SU-DHL-6 (cell line): ENCODE results near the gene ZMIZ1.
"Not testable (repeated sequence)": the region's sequence is repeated elsewhere in the genome, so short reads cannot be mapped to it uniquely, and the experiment has no call there.

ENCODE experiments used
- H2AFZ ChIP-seq: fragments of 200-600 bp; sonication (generic); 2 replicates; pipeline ENCODE4 v1.6.1; 2014; ENCODE audit warnings: low read depth, mild to moderate bottlenecking, moderate library complexity, mixed read lengths, antibody characterized with exemption, low read length; ENCODE audit not compliant: severe bottlenecking
- H3F3A ChIP-seq: fragments of 200-600 bp; shearing (Covaris generic); 2 replicates; pipeline ENCODE4 v1.6.0; 2016; ENCODE audit warnings: antibody characterized with exemption, mild to moderate bottlenecking; ENCODE audit not compliant: insufficient read depth
- H3K27ac ChIP-seq: fragments of 200-600 bp; sonication (generic); 2 replicates; pipeline ENCODE4 v1.5.1; 2016; ENCODE audit warnings: low read depth, mild to moderate bottlenecking, low read length, moderate library complexity, mixed read lengths
- H3K27me3 ChIP-seq: fragments of 200-600 bp; sonication (generic), shearing (Covaris generic); 2 replicates; pipeline ENCODE4 v1.6.0; 2014; ENCODE audit warnings: mild to moderate bottlenecking, low read length
- H3K36me3 ChIP-seq: fragments of 200-600 bp; sonication (generic); 2 replicates; pipeline ENCODE4 v1.6.1; 2014; ENCODE audit warnings: mild to moderate bottlenecking, low read length, mixed read lengths
- H3K4me2 ChIP-seq: fragments of 300-600, 200-600 bp; shearing (Covaris generic), sonication (generic); 2 replicates; pipeline ENCODE4 v1.6.0; 2014; ENCODE audit warnings: low read length, low read depth, mild to moderate bottlenecking; ENCODE audit not compliant: poor library complexity, severe bottlenecking
- H3K4me3 ChIP-seq: fragments of 200-600 bp; sonication (generic); 2 replicates; pipeline ENCODE4 v1.5.1; 2014; ENCODE audit warnings: antibody characterized with exemption, low read length, mild to moderate bottlenecking, mixed read lengths; ENCODE audit not compliant: insufficient read depth, poor library complexity, severe bottlenecking
- H3K79me2 ChIP-seq: fragments of 200-600 bp; sonication (generic); 2 replicates; pipeline ENCODE4 v1.6.1; 2014; ENCODE audit warnings: mild to moderate bottlenecking, low read length, moderate library complexity; ENCODE audit not compliant: insufficient read depth
- H3K9ac ChIP-seq: fragments of 200-600 bp; sonication (generic); 2 replicates; pipeline ENCODE4 v1.7.0; 2014; ENCODE audit warnings: mild to moderate bottlenecking, low read length
- H3K9me2 ChIP-seq: fragments of 200-600 bp; sonication (generic); replicated peaks from 2 replicates; pipeline ENCODE4 v1.6.1; 2014; ENCODE audit warnings: low read length; ENCODE audit not compliant: insufficient read depth
- H3K9me3 ChIP-seq: fragments of 200-600 bp; sonication (generic); 2 replicates; pipeline ENCODE4 v1.6.1; 2014; ENCODE audit warnings: low read length, mixed read lengths; ENCODE audit not compliant: insufficient read depth
- H4K20me1 ChIP-seq: fragments of 200-600 bp; sonication (generic); 2 replicates; pipeline ENCODE4 v1.6.1; 2014; ENCODE audit warnings: low read depth, mild to moderate bottlenecking, antibody characterized with exemption, low read length, moderate library complexity, mixed read lengths
- EZH2phosphoT487 ChIP-seq: fragments of 200-600 bp; sonication (generic), shearing (Covaris generic); conservative IDR thresholded peaks from 2 replicates; pipeline ENCODE4 v1.6.1; 2018; ENCODE audit warnings: mild to moderate bottlenecking, antibody characterized with exemption, low read length, moderate library complexity, mixed read lengths
- TF ChIP-seq, protein P1 (sequence below): fragments of 200-600 bp; sonication (generic); IDR thresholded peaks from one replicate; pipeline ENCODE4 v1.5.1; 2017; ENCODE audit warnings: antibody characterized with exemption, mild to moderate bottlenecking, low read length, moderate library complexity; ENCODE audit not compliant: insufficient read depth, poor library complexity, severe bottlenecking

ZMIZ1 gene

DNA sequence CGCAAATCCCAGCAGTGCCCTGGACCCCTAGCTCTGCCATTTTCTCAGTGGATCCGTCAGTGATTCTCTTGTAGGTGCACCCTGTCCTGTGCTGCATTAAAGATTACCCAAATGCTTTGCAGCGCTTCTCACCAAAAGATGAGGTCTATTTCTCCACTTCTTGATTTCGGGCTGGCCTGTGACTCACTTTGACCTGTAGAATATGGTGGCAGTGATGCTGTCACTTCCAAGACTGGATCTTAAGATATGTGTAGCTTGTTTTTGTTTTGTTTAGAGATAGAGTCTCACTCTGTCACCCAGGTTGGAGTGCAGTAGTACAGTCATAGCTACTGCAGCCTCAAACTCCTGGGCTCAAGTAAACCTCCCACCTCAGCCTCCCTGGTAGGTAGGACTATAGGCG lies 37.0 kb upstream of the ZMIZ1 start:
- no peak overlapping the region for H3K4me3 ChIP-seq
- no peaks in the 10 kb centered on the region for H3K79me2 ChIP-seq
- H3K36me3 ChIP-seq, result no peaks in the 10 kb centered on the region
- H3K4me2 ChIP-seq, result no peak overlapping the region
- no peaks in the 10 kb centered on the region for H3F3A ChIP-seq
- no peaks in the 10 kb centered on the region for H3K27me3 ChIP-seq
- no peak overlapping the region for H3K9ac ChIP-seq
- no peak overlapping the region for H2AFZ ChIP-seq
- H3K27ac ChIP-seq, result no peak overlapping the region
- H3K9me3 ChIP-seq, result no peaks in the 10 kb centered on the region
- H3K9me2 ChIP-seq, result no peaks in the 10 kb centered on the region
- H4K20me1 ChIP-seq, result no peaks in the 10 kb centered on the region
- TF ChIP-seq EZH2phosphoT487, result no peak
- TF ChIP-seq, protein P1, sequence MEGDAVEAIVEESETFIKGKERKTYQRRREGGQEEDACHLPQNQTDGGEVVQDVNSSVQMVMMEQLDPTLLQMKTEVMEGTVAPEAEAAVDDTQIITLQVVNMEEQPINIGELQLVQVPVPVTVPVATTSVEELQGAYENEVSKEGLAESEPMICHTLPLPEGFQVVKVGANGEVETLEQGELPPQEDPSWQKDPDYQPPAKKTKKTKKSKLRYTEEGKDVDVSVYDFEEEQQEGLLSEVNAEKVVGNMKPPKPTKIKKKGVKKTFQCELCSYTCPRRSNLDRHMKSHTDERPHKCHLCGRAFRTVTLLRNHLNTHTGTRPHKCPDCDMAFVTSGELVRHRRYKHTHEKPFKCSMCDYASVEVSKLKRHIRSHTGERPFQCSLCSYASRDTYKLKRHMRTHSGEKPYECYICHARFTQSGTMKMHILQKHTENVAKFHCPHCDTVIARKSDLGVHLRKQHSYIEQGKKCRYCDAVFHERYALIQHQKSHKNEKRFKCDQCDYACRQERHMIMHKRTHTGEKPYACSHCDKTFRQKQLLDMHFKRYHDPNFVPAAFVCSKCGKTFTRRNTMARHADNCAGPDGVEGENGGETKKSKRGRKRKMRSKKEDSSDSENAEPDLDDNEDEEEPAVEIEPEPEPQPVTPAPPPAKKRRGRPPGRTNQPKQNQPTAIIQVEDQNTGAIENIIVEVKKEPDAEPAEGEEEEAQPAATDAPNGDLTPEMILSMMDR, result no peak

DNA sequence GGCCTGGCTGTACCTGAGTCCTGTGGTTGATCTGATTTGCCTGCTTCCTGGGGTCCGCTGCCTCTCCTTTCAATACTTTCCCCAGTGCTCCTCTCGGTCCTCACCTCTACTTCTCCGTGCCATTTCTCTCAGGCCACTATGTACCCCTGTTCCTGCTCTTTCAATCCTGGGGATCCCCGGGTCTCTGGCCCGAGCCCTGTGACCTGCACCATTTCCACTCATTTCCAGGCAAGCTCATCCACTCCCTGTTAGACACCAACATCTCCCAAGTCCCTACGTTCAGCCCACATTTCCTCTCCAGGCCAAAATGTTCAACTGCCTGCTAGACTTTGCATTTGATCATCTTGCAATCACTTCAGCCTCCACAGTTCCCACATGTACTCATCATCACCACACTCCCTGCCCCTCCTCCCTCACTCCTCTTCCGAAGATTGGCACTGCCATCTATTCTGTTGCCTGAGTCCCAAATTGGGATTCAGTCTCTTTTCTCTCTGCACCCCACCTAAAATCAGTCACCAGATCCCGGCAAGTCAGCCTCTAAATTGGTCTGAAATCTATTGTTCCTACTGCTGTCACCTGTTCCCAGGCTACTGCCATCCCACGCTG lies 34.4 kb upstream of the ZMIZ1 start:
- Histone ChIP-seq H3K36me3 (no peaks in the 10 kb centered on the region), H3K27ac (no peak overlapping the region), H3K4me2 (no peak overlapping the region), H4K20me1 (no peaks in the 10 kb centered on the region), H3K79me2 (no peaks in the 10 kb centered on the region), H3K4me3 (no peak overlapping the region), H3K27me3 (no peaks in the 10 kb centered on the region), H3K9me2 (no peaks in the 10 kb centered on the region), H3K9me3 (no peaks in the 10 kb centered on the region), H3K9ac (no peak overlapping the region), H2AFZ (no peak overlapping the region), H3F3A (no peaks in the 10 kb centered on the region)
- TF ChIP-seq EZH2phosphoT487, result no peak

- not testable (repeated sequence) for H3K4me2 ChIP-seq, H4K20me1 ChIP-seq, H3K9ac ChIP-seq, H3K27me3 ChIP-seq, H3K79me2 ChIP-seq, H3K27ac ChIP-seq, H2AFZ ChIP-seq, H3K36me3 ChIP-seq, H3K4me3 ChIP-seq, H3K9me3 ChIP-seq, H3F3A ChIP-seq, H3K9me2 ChIP-seq
These were observed 32.4 kb upstream of the ZMIZ1 start for GRCh38 chr10:79036416-79036815.

DNA sequence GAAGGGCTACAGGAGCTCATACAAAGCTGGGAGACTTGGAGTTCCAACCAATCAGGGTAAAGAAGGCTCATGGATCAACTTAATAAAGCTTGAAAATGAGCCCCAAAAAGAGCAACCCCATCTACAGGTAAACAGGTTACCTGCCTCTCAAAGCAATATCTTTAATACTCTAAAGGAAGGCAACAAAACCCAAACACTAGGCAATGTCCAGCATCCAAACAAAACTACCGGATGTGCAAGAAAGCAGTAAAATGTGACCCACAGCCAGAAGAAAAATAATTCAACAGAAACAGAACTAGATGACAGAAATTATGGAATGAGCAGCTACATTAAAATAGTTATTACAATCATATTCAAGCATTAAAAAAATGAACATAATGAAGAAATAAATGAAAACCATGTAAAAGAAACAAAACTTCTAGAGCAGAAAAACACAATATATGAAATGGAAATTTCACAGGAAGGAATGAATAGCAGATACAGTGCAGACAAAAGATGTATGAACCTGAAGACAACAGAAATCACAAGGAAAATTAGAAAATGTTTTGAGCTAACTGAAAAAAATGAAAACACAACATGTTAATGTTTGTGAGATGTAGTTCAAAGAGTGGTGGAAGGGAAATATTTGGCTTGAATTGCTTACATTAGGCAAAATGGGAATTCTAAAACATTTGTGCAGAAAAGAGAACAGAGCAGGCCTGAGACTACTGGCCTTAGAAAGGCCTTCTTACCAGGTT lies 30.5 kb upstream of the ZMIZ1 start:
- no peaks in the 10 kb centered on the region for H4K20me1 ChIP-seq
- no peaks in the 10 kb centered on the region for H3K27me3 ChIP-seq
- no peaks in the 10 kb centered on the region for H3K36me3 ChIP-seq
- H3K4me2 ChIP-seq, result no peak overlapping the region
- H3K9me2 ChIP-seq, result no peaks in the 10 kb centered on the region
- no peaks in the 10 kb centered on the region for H3F3A ChIP-seq
- TF ChIP-seq EZH2phosphoT487, result no peak
- TF ChIP-seq, protein P1, result no peak
- no peaks in the 10 kb centered on the region for H3K9me3 ChIP-seq
- H2AFZ ChIP-seq, result no peak overlapping the region
- H3K27ac ChIP-seq, result no peak overlapping the region
- H3K4me3 ChIP-seq, result no peak overlapping the region
- no peak overlapping the region for H3K9ac ChIP-seq
- H3K79me2 ChIP-seq, result no peaks in the 10 kb centered on the region
